Measurements from ENCODE around the gene ADM5. TPM values are rescaled to one million over a fixed set of nuclear protein-coding genes. Genes with fewer than 3 reads are reported as not detected.

The ADM5 gene
- total RNA-seq, 1 donor from 2014 or later = 0.49 TPM

DNA sequence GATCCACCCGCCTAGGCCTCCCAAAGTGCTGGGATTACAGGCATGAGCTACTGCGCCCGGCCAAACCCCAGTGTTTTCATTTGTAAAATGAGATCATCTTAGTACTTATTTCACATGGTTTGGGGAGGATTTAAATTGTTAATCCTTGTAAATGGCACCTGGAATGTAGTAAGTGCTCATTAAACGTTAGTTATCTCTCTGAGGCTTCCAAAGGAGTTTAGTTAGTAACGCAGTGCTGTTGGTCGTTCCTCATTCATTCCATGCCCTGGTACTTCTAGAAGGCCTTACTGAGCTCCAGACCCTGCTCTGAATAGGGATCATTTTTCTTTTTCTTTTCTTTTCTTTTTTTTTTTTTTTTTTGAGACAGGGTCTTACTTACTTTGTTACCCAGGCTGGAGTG lies 6.7 kb downstream of the ADM5 start:
- Histone ChIP-seq H3K36me3 (no peaks in the 10 kb centered on the region), H3K4me1 (peaks cover 7% of the 10 kb centered on the region), H3K27me3 (ENCODE audit: low read depth) (peaks cover 11% of the 10 kb centered on the region), H3K4me3 (no peak overlapping the region), H3K27ac (replicated peaks) (no peak overlapping the region), H3K9me3 (replicated peaks) (no peaks in the 10 kb centered on the region)
- no peak for TF ChIP-seq CTCF (IDR thresholded peaks at IDR 0.05; ENCODE audit: borderline replicate concordance)
- DNase-seq = no peak
- intact Hi-C loops (cut with micrococcal nuclease) = no loop called here

DNA sequence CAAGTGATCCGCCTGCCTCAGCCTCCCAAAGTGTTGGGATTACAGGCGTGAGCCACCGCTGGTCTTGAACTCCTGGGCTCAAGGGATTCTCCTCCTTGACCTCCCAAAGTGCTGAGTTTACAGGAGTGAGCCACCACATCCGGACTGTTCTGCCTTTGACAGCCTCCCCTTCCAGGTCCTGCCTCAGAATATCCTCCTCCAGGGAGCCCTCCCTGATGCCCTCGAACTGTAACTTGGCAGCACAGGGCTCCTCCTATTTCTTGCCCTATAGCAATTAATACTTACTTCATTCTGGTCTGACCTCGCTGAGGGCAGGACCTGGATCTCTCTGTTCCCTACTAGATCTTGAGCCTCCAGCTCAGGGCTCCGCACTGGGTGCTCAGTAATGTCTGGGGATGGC lies 7.5 kb downstream of the ADM5 start:
- intact Hi-C loops (cut with micrococcal nuclease) = no loop called here
- H3K9me3 ChIP-seq (replicated peaks) = no peaks in the 10 kb centered on the region
- no peak overlapping the region for H3K4me3 ChIP-seq
- no peak for DNase-seq
- H3K4me1 ChIP-seq = no peaks in the 10 kb centered on the region
- TF ChIP-seq CTCF (IDR thresholded peaks at IDR 0.05; ENCODE audit: borderline replicate concordance) = no peak
- H3K36me3 ChIP-seq = no peaks in the 10 kb centered on the region
- H3K27me3 ChIP-seq (ENCODE audit: low read depth) = peaks cover 16% of the 10 kb centered on the region
- no peak overlapping the region for H3K27ac ChIP-seq (replicated peaks)

GRCh38 chr19:49699364-49699763 lies 10.0 kb downstream of the ADM5 start:
- Histone ChIP-seq H3K27me3 (ENCODE audit: low read depth) (peaks cover 16% of the 10 kb centered on the region), H3K9me3 (replicated peaks) (no peaks in the 10 kb centered on the region), H3K4me3 (no peak overlapping the region), H3K27ac (replicated peaks) (no peak overlapping the region), H3K36me3 (no peaks in the 10 kb centered on the region), H3K4me1 (no peaks in the 10 kb centered on the region)
- DNase-seq = no peak
- no peak for TF ChIP-seq CTCF (IDR thresholded peaks at IDR 0.05; ENCODE audit: borderline replicate concordance)
- intact Hi-C loops (cut with micrococcal nuclease) = no loop called here

DNA sequence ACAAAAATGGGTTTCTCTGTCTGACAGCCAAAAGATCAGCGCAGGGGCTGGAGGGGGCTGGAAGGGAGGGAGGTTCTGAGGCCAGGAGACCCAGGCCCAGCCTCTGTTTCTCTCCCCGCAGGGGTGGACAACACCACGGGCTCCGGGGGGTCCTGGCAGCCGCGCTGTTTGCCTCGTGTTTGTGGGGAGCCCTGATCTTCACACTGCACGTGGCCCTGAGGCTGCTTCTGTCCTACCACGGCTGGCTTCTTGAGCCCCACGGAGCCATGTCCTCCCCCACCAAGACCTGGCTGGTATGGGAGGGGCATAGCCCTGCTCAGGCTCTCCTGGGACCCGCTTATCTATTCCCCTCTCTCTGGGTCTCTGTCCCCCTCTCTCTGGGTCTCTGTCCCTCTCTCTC lies 11.2 kb downstream of the ADM5 start:
- intact Hi-C loops (cut with micrococcal nuclease) = no loop called here

DNA sequence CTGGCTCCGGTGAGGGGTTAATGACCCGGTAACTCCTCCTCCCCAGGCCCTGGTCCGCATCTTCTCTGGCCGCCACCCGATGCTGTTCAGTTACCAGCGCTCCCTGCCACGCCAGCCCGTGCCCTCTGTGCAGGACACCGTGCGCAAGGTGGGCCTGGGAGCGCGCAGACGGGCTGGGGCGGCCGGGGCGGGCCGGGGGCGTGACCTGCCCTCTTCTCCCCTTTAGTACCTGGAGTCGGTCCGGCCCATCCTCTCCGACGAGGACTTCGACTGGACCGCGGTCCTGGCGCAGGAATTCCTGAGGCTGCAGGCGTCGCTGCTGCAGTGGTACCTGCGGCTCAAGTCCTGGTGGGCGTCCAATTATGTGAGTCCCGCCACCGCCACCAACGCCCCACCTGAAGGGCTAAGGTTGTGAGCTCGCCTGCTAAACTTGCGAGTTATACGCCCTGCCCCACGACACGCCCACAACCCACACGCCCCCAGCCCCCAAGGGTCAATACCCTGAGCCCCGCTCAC lies 11.9 kb downstream of the ADM5 start:
- H3K4me3 ChIP-seq = no peak overlapping the region
- H3K27me3 ChIP-seq (ENCODE audit: low read depth) = peaks cover 16% of the 10 kb centered on the region
- no peaks in the 10 kb centered on the region for H3K4me1 ChIP-seq
- intact Hi-C loops (cut with micrococcal nuclease) = no loop called here
- no peaks in the 10 kb centered on the region for H3K36me3 ChIP-seq
- no peak overlapping the region for H3K27ac ChIP-seq (replicated peaks)
- DNase-seq = no peak
- no peaks in the 10 kb centered on the region for H3K9me3 ChIP-seq (replicated peaks)
- no peak for TF ChIP-seq CTCF (IDR thresholded peaks at IDR 0.05; ENCODE audit: borderline replicate concordance)

More for the DNA sequence above, 11.2 kb downstream of the ADM5 start:
- no peak for TF ChIP-seq CTCF (IDR thresholded peaks at IDR 0.05; ENCODE audit: borderline replicate concordance)
- H3K36me3 ChIP-seq = no peaks in the 10 kb centered on the region
- no peak overlapping the region for H3K4me3 ChIP-seq
- no peaks in the 10 kb centered on the region for H3K9me3 ChIP-seq (replicated peaks)
- DNase-seq = no peak
- peaks cover 16% of the 10 kb centered on the region for H3K27me3 ChIP-seq (ENCODE audit: low read depth)
- no peaks in the 10 kb centered on the region for H3K4me1 ChIP-seq
- H3K27ac ChIP-seq (replicated peaks) = no peak overlapping the region

Data from left ventricle myocardium inferior (tissue), 1 donor.